Hindlimb muscle (tissue), 1 donor: ENCODE data around the gene OOSP4A. TPM values are rescaled to one million over a fixed set of nuclear protein-coding genes. Genes with fewer than 3 reads are reported as not detected.
"Not testable (repeated sequence)": the region's sequence is repeated elsewhere in the genome, so short reads cannot be mapped to it uniquely, and the experiment has no call there.

ENCODE experiments used
- DNase-seq: peaks from one replicate; pipeline ENCODE4 v3.0.0-alpha.2; 2013
- polyA plus RNA-seq: library from polyadenylated mRNA; unstranded; fragments of 120-200 nt; gene quantifications from one replicate; pipeline ENCODE4 v1.2.1, GENCODE V29; 2013; ENCODE audit not compliant: insufficient read length

Gene OOSP4A
- polyA plus RNA-seq, 1 donor = not detected

DNA sequence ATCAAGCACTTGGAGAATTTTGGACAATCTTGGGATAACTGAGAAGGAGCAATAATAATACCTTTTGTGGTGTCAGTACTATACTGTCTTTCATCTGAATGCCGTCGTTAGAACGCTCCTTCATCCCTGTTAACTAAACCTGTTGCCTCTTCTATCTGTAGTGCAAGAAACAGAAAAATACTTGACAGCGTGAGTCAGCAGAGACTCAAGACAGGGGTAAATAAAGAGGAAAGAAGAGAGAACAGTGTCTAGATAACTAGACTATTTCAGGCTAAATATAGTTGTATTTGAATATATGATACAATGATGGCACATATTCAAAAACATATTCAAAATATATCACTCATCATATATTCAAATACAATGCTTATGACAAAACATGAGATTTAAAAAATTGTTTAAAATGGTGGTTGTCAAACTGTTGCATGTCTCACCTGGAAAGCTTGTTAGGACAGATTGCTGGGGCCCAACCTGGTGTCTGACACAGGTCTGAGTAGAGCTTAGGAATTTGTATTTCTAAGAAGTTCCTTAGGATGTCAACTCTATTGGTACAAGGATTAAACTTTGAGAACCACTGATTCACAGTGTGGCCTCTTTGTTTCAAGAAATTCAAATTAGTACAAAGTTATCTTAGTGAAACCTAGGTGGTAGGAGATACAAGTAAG lies 17.4 kb downstream of the OOSP4A start:
- no peak for DNase-seq

DNA sequence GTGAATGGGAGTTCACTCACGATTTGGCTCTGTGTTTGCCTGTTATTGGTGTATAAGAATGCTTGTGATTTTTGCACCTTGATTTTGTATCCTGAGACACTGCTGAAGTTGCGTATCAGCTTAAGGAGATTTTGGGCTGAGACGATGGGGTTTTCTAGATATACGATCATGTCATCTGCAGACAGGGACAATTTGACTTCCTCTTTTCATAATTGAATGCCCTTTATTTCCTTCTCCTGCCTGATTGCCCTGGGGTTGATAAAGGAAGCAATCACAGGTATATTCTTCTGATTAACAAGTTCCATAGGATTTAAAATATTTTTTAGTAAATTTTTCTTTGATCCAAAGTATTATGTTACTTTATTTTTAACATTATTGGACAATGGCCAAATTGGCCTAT lies 18.2 kb downstream of the OOSP4A start:
- DNase-seq = not testable (repeated sequence)

DNA sequence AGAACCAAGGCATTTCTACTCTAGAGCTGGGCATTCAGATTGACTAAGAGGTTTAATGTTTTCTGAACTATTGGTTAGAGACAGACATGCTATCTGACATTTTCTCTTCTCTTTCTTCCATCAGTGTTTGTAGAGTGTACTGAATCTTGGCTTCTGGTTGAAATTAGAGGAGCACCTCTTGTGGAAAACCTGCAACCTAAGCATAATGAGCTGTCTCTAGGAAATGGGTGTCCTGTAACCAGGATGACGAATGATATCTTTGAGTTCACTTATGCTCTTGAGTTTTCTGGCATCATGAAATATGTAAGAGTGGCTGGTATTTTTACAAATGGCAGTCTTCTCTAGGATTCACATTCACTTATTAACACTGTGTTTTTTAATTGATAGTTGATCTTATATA lies 19.4 kb downstream of the OOSP4A start:
- DNase-seq = no peak

DNA sequence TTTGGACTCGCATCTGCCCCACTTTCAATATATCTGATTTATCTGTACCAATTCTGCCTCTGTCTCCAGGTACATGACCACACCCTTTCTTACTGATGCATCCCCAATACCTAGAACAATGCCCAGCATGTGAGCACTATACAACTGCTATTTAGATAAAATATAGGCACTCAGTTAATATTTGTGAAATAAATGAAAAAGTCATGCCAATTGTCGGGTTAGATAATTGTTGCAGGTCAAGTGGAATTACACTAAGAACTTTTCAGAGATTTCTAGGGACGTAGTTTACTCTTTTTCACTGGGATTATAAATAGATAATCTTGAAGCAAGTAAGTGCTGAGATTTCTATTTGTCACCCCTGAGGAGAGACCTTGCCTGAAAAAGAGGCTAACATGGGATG lies 20.5 kb downstream of the OOSP4A start:
- DNase-seq = no peak

DNA sequence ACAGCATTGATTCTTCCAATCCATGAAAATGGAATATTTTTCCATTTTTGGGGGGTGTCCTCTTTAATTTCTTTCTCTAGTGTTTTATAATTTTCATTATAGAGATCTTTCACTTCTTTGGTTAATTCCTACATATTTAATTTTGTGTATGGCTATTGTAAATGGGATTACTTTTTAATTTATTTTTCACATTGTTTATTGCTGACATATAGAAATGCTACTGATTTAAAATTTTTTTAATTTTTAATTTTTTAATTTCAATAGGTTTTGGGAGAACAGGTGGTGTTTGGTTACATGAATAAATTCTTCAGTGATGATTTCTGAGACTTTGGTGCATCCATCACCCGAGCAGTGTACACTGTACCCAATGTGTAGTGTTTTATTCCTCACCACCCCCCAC lies 26.6 kb downstream of the OOSP4A start:
- DNase-seq = no peak

DNA sequence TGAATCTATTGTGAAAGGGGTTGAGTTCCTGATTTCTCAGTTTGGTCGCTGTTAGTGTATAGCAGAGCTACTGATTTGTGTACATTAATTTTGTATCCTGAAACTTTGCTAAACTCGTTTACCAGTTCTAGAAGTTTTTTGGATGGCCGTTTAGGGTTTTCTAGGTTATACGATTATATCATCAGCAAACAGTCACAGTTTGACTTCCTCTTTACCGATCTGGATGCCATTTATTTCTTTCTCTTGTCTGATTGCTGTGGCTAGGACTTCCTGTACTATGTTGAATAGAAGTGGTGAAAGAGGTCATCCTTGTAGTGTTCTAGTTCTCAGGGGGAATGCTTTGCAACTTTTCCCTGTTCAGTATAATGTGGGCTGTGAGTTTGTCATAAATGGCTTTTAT lies 28.6 kb downstream of the OOSP4A start:
- no peak for DNase-seq

DNA sequence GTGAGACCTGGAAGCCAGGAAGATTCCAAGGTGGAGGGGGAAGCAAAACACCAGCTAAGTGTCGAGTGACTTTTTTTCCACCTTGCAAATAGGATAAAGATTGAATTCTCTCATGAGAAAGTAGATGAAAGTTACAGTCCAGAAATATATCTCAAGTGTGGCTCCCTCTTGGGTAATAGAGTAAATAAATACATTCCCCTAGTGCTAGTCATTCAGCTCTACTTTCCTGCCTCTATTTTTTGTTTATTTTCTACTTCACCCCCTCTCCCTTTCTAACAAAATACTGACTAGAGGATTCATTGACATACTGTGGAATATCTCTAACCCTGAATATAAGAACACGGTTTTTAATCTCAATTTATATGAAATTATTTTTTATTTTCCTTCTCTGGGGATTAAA lies 34.0 kb downstream of the OOSP4A start:
- DNase-seq = no peak

DNA sequence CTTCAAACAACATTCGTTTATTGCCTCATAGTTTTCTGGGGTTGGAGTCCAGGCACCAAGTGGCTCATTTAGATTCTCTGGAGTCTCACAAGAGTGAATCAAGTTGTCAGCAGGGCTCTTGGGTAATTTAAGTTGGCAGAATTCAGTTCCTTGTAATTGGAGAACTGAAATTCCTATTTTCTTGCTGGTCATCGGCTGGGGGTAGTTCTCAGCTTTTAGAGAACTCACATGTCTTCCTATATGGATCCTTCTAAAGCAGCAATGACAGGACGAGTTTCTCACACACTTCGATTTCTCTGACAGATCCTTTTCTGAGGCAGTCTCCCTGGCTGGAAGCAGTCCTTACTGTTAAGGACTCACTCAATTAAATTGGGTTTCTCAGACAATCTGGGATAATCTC lies 35.9 kb downstream of the OOSP4A start:
- DNase-seq = no peak

DNA sequence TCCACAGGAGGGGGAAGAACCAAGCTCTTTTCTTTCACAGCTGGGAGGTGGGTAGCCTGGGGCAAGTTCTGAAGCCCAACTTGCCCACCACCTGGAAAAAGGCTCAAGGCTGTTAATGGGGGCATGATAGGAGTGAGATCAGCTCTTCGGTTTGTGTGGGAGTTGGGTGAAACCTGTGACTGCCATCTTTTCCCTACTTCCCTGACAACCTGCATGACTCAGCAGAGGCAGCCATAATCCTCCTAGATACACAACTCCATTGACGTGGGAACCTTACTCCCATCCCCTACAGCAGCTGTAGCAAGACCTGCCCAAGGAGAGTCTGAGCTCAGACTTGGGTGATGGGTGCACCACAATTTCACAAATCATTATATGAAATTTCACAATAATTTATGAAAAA lies 39.9 kb downstream of the OOSP4A start:
- no peak for DNase-seq

DNA sequence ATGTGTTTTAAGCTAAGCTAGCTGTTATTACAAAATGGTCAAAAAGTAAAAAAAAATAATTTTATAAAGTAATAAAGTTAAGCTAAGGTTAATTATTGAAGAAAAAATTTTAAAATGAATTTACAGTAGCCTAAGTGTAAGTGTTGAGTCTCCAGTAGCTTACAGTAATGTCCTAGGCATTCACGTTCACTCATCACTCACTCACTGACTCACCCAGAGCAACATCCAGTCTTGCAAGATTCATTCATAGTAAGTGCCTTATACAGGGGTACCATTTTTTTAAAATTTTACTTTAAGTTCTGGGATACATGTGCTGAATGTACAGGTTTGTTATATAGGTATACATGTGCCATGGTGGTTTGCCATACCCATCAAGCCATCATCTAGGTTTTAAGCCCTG lies 41.5 kb downstream of the OOSP4A start:
- DNase-seq = no peak

DNA sequence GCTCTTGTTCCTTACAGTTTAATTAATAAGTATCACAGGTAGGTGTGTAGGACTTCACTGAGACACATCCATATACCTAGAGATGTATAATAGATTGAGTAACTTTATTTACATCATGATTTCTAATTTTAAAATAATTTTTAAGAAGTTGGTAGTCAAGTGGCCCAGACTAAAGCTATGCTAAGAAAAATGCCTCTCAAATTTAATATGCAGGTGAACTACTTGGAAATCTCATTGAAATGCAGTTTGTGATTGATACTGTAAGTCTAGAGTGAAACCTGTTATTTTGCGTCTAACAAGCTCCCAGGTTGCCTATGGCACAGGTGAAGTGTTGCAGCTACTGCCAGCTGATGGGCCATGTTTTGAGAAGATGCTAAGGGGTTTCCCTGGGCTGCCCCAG lies 53.0 kb downstream of the OOSP4A start, which contains the start of gene OOSP4B:
Gene OOSP4B (plus strand): TSS at position 301 of the 400 bp plus-strand sequence.
- no peak for DNase-seq

DNA sequence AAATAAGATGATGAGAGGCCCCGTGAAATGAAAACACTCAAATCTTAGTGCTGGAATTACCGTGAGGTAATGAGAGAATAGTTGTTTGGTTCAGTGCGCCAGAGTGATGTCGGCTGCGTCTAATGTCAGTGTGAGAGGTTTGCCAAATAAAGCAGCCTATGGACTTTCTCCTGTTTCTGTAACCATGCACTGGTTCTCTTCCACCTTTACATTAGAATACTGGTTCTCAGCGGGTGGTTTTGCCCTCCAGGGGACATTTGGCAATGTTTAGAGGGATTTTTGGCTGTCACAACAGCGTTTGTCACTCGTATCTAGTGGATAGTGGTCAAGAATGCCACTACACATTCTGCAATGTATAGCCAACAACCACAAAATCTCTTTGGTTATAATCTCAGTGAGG lies 54.2 kb downstream of the OOSP4A start:
- DNase-seq = no peak

Other genes starting within 250 kb of the OOSP4A start
- 4.1 TPM for gene STX3, start 208.7 kb upstream of the OOSP4A start, polyA plus RNA-seq
- gene MRPL16, start 153.3 kb upstream of the OOSP4A start, polyA plus RNA-seq = 36.0 TPM
- gene CBLIF, start 118.5 kb upstream of the OOSP4A start, polyA plus RNA-seq = not detected
- 0.31 TPM for gene TCN1, start 97.5 kb upstream of the OOSP4A start, polyA plus RNA-seq
- not detected for gene OOSP3, start 85.3 kb upstream of the OOSP4A start, polyA plus RNA-seq
- not detected for gene OOSP1, start 25.6 kb upstream of the OOSP4A start, polyA plus RNA-seq
- not detected for gene OOSP4B, start 53.1 kb downstream of the OOSP4A start, polyA plus RNA-seq
- gene OOSP2, start 76.4 kb downstream of the OOSP4A start, polyA plus RNA-seq = not detected
- 1.1 TPM for gene MS4A3, start 92.6 kb downstream of the OOSP4A start, polyA plus RNA-seq
- gene MS4A2, start 124.6 kb downstream of the OOSP4A start, polyA plus RNA-seq = 0.10 TPM
- 31.4 TPM for gene MS4A6A, start 219.1 kb downstream of the OOSP4A start, polyA plus RNA-seq